Mammary epithelial cell (primary cell): ENCODE data around the gene EPOP.

ENCODE experiments used
- EZH2 ChIP-seq: IDR thresholded peaks from 2 replicates; pipeline ENCODE4 v1.6.1; 2012; ENCODE audit warnings: low read length, inconsistent platforms, borderline replicate concordance
- TF ChIP-seq, protein P1 (sequence below), 2 donors: IDR thresholded peaks in 1 of 2; conservative IDR thresholded peaks in 1 of 2; 2 replicates each; pipeline ENCODE4 v1.5.1; 2011 to 2012; ENCODE audit warnings: inconsistent platforms in 2 of 2, low read length in 2 of 2, mild to moderate bottlenecking in 2 of 2, control low read depth in 1 of 2, low read depth in 1 of 2; ENCODE audit not compliant: insufficient read depth in 1 of 2; ENCODE audit errors: extremely low read depth in 1 of 2

DNA sequence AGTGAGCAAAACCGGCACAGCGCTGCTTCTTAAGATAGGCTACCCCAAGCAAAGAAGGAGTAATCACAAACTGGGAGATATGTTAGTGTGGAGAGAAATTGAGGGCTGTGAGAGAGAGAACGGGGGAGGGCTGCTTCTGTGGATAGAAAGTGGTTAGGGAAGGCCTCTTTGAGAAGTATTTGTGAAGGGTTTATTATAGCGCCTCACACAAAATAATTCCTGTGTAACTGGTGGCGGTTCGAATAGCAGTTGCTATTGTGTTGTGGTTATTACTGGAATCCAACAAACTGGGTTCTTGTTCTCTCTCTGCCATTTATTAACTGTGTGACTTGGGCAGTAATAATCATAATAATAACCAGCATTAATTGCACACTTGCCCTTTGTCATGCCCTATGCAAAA lies 46.2 kb upstream of the EPOP start:
- TF ChIP-seq, protein P1, sequence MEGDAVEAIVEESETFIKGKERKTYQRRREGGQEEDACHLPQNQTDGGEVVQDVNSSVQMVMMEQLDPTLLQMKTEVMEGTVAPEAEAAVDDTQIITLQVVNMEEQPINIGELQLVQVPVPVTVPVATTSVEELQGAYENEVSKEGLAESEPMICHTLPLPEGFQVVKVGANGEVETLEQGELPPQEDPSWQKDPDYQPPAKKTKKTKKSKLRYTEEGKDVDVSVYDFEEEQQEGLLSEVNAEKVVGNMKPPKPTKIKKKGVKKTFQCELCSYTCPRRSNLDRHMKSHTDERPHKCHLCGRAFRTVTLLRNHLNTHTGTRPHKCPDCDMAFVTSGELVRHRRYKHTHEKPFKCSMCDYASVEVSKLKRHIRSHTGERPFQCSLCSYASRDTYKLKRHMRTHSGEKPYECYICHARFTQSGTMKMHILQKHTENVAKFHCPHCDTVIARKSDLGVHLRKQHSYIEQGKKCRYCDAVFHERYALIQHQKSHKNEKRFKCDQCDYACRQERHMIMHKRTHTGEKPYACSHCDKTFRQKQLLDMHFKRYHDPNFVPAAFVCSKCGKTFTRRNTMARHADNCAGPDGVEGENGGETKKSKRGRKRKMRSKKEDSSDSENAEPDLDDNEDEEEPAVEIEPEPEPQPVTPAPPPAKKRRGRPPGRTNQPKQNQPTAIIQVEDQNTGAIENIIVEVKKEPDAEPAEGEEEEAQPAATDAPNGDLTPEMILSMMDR (conservative IDR thresholded peaks at IDR 0.05 in 1 of 2, IDR thresholded peaks at IDR 0.05 in 1 of 2; ENCODE audit: extremely low read depth in 1 of 2, insufficient read depth in 1 of 2, low read depth in 1 of 2, low read length in 2 of 2): no peak
- no peak for TF ChIP-seq EZH2
